IPS-15b (cell line): ENCODE measurements around the gene ANAPC1.
"Not testable (repeated sequence)": the region's sequence is repeated elsewhere in the genome, so short reads cannot be mapped to it uniquely, and the experiment has no call there.

Source experiments
- H3K27me3 ChIP-seq: one replicate; pipeline ENCODE4 v1.6.1; 2013; ENCODE audit warnings: low read length; ENCODE audit not compliant: control insufficient read depth, insufficient read depth
- H3K36me3 ChIP-seq: one replicate; pipeline ENCODE4 v1.6.1; 2013; ENCODE audit warnings: low read length; ENCODE audit not compliant: control insufficient read depth, insufficient read depth
- H3K4me1 ChIP-seq: one replicate; pipeline ENCODE4 v1.6.1; 2013; ENCODE audit warnings: mild to moderate bottlenecking, low read length; ENCODE audit not compliant: control insufficient read depth, insufficient read depth
- H3K4me3 ChIP-seq: one replicate; pipeline ENCODE4 v1.5.1; 2013; ENCODE audit warnings: low read depth, low read length
- H3K9ac ChIP-seq: one replicate; pipeline ENCODE4 v1.6.1; 2013; ENCODE audit warnings: low read depth, mild to moderate bottlenecking, low read length
- H3K9me3 ChIP-seq: one replicate; pipeline ENCODE4 v1.6.1; 2013; ENCODE audit warnings: mild to moderate bottlenecking, low read length; ENCODE audit not compliant: control insufficient read depth, insufficient read depth

The ANAPC1 gene

GRCh38 chr2:111912547-111912946, 28.6 kb upstream of the ANAPC1 start:
- no peaks in the 10 kb centered on the region for H3K4me1 ChIP-seq
- H3K9ac ChIP-seq, result no peak overlapping the region
- H3K4me3 ChIP-seq, result no peak overlapping the region
- H3K9me3 ChIP-seq, result no peaks in the 10 kb centered on the region
- H3K27me3 ChIP-seq, result no peaks in the 10 kb centered on the region
- H3K36me3 ChIP-seq, result no peaks in the 10 kb centered on the region

DNA sequence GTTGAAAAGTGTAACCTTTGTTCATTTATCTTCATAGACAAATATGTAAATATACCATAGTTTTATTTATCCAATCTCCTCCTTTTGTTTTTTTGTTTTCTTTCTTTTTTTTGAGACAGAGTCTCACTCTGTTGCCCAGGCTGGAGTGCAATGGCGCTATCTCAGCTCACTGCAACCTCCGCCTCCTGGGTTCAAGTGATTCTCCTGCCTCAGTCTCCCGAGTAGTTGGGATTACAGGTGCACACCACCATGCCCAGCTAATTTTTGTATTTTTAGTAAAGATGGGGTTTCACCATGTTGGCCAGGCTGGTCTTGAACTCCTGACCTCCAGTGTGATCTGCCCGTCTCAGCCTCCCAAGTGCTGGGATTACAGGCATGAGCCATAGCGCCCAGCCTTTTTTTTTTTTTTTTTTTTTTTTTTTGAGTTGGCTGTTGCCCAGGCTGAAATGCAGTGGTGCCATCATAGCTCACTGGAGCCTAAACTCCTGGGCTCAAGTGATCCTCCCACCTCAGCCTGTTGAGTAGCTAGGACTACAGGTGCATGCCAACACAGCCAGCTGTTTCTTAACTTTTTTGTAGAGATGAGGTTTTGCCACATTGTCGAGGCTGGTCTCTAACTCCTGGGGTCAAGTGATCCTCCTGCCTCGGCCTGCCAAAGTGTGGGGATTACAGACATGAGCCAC, 27.4 kb upstream of the ANAPC1 start:
- H3K4me1 ChIP-seq, H3K27me3 ChIP-seq, H3K9ac ChIP-seq, H3K36me3 ChIP-seq, H3K4me3 ChIP-seq, H3K9me3 ChIP-seq: not testable (repeated sequence)

GRCh38 chr2:111910609-111911277, 26.8 kb upstream of the ANAPC1 start:
- H3K4me3 ChIP-seq, result no peak overlapping the region
- no peak overlapping the region for H3K9ac ChIP-seq
- no peaks in the 10 kb centered on the region for H3K36me3 ChIP-seq
- no peaks in the 10 kb centered on the region for H3K27me3 ChIP-seq
- no peaks in the 10 kb centered on the region for H3K9me3 ChIP-seq
- H3K4me1 ChIP-seq, result no peaks in the 10 kb centered on the region

DNA sequence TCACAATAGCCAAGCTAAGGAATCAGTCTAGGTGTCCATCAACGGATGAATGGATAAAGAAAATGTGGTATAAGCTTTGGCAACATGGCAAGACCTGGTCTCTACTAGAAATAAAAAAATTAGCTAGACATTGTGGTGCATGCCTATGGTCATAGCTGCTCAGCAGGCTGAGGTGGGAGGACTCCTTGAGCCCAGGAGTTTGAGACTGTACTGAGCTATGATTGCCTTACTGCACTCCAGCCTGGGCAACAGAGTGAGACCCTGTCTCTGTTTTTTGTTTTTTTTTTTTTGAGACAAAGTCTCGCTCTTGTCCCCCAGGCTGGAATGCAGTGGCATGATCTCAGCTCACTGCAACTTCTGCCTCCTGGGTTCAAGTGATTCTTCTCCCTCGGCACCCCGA, 26.0 kb upstream of the ANAPC1 start:
- not testable (repeated sequence) for H3K4me3 ChIP-seq, H3K36me3 ChIP-seq, H3K9me3 ChIP-seq, H3K4me1 ChIP-seq, H3K27me3 ChIP-seq, H3K9ac ChIP-seq

DNA sequence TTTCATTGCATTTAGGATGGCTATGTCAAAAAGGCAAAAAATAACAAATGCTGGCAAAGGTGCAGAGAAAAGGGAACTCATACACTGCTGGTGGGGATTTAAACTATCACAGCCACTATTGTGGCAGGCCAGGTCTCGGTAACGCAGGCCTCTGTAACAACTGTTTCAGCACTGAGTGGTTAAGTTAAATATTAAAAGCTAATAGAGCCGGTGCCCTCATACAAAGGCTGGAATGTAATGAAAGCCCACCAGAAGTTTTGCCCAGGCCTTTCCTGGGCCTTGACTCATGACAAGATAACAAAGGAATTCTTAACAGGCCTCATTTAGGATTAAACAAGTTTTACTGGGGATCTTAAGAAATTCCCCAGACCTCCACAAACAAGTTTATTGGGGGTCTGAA, 25.1 kb upstream of the ANAPC1 start:
- H3K9me3 ChIP-seq, result no peaks in the 10 kb centered on the region
- no peak overlapping the region for H3K9ac ChIP-seq
- H3K4me1 ChIP-seq, result no peaks in the 10 kb centered on the region
- H3K4me3 ChIP-seq, result no peak overlapping the region
- H3K36me3 ChIP-seq, result no peaks in the 10 kb centered on the region
- H3K27me3 ChIP-seq, result no peaks in the 10 kb centered on the region

- Histone ChIP-seq H3K27me3 (no peaks in the 10 kb centered on the region), H3K4me3 (no peak overlapping the region), H3K4me1 (peaks cover 4% of the 10 kb centered on the region), H3K9me3 (no peaks in the 10 kb centered on the region), H3K9ac (no peak overlapping the region), H3K36me3 (no peaks in the 10 kb centered on the region)
Measured at GRCh38 chr2:111908578-111908977, 24.6 kb upstream of the ANAPC1 start.

GRCh38 chr2:111905990-111906735, 22.2 kb upstream of the ANAPC1 start:
- H3K27me3 ChIP-seq, result no peaks in the 10 kb centered on the region
- H3K4me3 ChIP-seq, result no peak overlapping the region
- H3K4me1 ChIP-seq, result peaks cover 4% of the 10 kb centered on the region
- H3K36me3 ChIP-seq, result no peaks in the 10 kb centered on the region
- no peak overlapping the region for H3K9ac ChIP-seq
- H3K9me3 ChIP-seq, result no peaks in the 10 kb centered on the region

- H3K27me3 ChIP-seq, H3K36me3 ChIP-seq, H3K9me3 ChIP-seq, H3K4me1 ChIP-seq, H3K4me3 ChIP-seq, H3K9ac ChIP-seq: not testable (repeated sequence)
Measured at GRCh38 chr2:111905475-111905869, 21.5 kb upstream of the ANAPC1 start.

GRCh38 chr2:111904726-111905474, 20.9 kb upstream of the ANAPC1 start:
- peaks cover 7% of the 10 kb centered on the region for H3K4me1 ChIP-seq
- H3K27me3 ChIP-seq, result peaks cover 10% of the 10 kb centered on the region
- H3K4me3 ChIP-seq, result no peak overlapping the region
- no peaks in the 10 kb centered on the region for H3K9me3 ChIP-seq
- H3K36me3 ChIP-seq, result no peaks in the 10 kb centered on the region
- no peak overlapping the region for H3K9ac ChIP-seq

- Histone ChIP-seq H3K27me3 (peaks cover 14% of the 10 kb centered on the region), H3K9me3 (no peaks in the 10 kb centered on the region), H3K36me3 (no peaks in the 10 kb centered on the region), H3K4me3 (no peak overlapping the region), H3K4me1 (peaks cover 7% of the 10 kb centered on the region), H3K9ac (no peak overlapping the region)
Measured at GRCh38 chr2:111903930-111904439, 20.0 kb upstream of the ANAPC1 start.

- Histone ChIP-seq H3K9me3 (no peaks in the 10 kb centered on the region), H3K27me3 (peaks cover 14% of the 10 kb centered on the region), H3K36me3 (no peaks in the 10 kb centered on the region), H3K4me1 (peaks cover 7% of the 10 kb centered on the region), H3K4me3 (no peak overlapping the region), H3K9ac (no peak overlapping the region)
Measured at GRCh38 chr2:111903516-111903915, 19.5 kb upstream of the ANAPC1 start.
